LNCaP clone FGC (cell line): ENCODE data around the gene WDR86.

Source experiments
- DNase-seq: peaks from one replicate; pipeline ENCODE4 v3.0.0-alpha.2; 2011; ENCODE audit warnings: low read depth
- H3K4me3 ChIP-seq: 2 replicates; pipeline ENCODE4 v1.5.1; 2011; ENCODE audit warnings: mild to moderate bottlenecking, low read depth, low read length, control low read depth
- CTCF ChIP-seq: IDR thresholded peaks from 2 replicates; pipeline ENCODE4 v1.5.1; 2012; ENCODE audit warnings: mild to moderate bottlenecking; ENCODE audit not compliant: control insufficient read depth, insufficient read depth; ENCODE audit errors: extremely low read depth

WDR86 gene

GRCh38 chr7:151366166-151366879, 43.5 kb downstream of the WDR86 start:
- no peak for DNase-seq
- TF ChIP-seq CTCF: no peak
- no peak overlapping the region for H3K4me3 ChIP-seq

- no peak for DNase-seq
- no peak for TF ChIP-seq CTCF
- no peak overlapping the region for H3K4me3 ChIP-seq
Measured at GRCh38 chr7:151363182-151363581, 46.7 kb downstream of the WDR86 start.

GRCh38 chr7:151361193-151361959, 48.5 kb downstream of the WDR86 start:
- no peak for DNase-seq
- no peak overlapping the region for H3K4me3 ChIP-seq
- TF ChIP-seq CTCF: no peak

- no peak for DNase-seq
- TF ChIP-seq CTCF: no peak
- no peak overlapping the region for H3K4me3 ChIP-seq
Measured at GRCh38 chr7:151352512-151352911, 57.3 kb downstream of the WDR86 start.

- TF ChIP-seq CTCF: no peak
- H3K4me3 ChIP-seq: no peak overlapping the region
- no peak for DNase-seq
Measured at GRCh38 chr7:151351967-151352366, 57.9 kb downstream of the WDR86 start.

GRCh38 chr7:151351027-151351426, 58.8 kb downstream of the WDR86 start:
- no peak overlapping the region for H3K4me3 ChIP-seq
- DNase-seq: no peak
- peak; percentile 33; the same call in 1 of the 2 replicates for TF ChIP-seq CTCF
